Measurements from ENCODE around the gene GALNT18. TPM values are rescaled to one million over a fixed set of nuclear protein-coding genes. Genes with fewer than 3 reads are reported as not detected.

Gene GALNT18
- total RNA-seq, 1 experiment from 2014 or later = 1.7 TPM

DNA sequence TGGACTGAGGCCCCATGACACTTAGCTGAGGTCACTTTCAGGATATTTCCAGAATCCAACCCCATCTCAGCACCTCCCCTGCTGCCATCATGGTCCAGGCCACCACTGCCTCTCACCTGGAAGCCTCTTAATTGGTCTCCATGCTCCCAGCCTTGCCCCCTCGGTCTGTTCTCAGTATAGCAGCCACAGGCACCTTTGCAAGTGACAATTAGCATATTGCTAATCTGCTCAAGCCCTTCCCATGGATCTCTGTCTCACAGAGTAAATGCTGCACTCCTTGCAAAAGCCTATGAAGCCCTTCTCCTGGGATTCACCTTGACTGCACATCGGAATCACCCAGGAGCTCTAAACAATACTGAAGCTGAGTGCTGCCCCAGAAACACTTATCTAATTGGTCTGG, 175.2 kb downstream of the GALNT18 start:
- Mint-ChIP-seq H3K27me3 (ENCODE audit: low read depth) (no peaks in the 10 kb centered on the region; the same call in 1 of the 2 replicates), H3K27ac (no peak overlapping the region; a peak in 1 of 7 replicates), H3K36me3 (ENCODE audit: insufficient read depth in 1 of 3, low read depth in 3 of 3) (no peaks in the 10 kb centered on the region; a peak in 1 of 7 replicates), H3K4me3 (no peak overlapping the region), H3K9me3 (no peaks in the 10 kb centered on the region; a peak in 1 of 5 replicates), H3K4me1 (peaks cover 12 to 13% of the 10 kb centered on the region in 2 experiments)
- no peak overlapping the region for H2AFZ ChIP-seq (ENCODE audit: low read length)
- H3K4me1 ChIP-seq (ENCODE audit: insufficient read depth, low read length) = no peaks in the 10 kb centered on the region
- no peak for DNase-seq
- H2BK12ac ChIP-seq (ENCODE audit: insufficient read length, low read depth, low read length) = no peak overlapping the region
- no peak overlapping the region for H3K4ac ChIP-seq (ENCODE audit: low read depth, low read length)
- no peak overlapping the region for H4K5ac ChIP-seq (ENCODE audit: insufficient read length, low read depth, low read length)
- H2BK20ac ChIP-seq (ENCODE audit: low read depth, low read length, poor library complexity, severe bottlenecking) = no peak overlapping the region
- H3K9ac ChIP-seq (ENCODE audit: extremely low read depth, insufficient read length, low read length) = no peak overlapping the region
- no peak overlapping the region for H2BK120ac ChIP-seq (ENCODE audit: low read depth, low read length, poor library complexity, severe bottlenecking)
- no peak overlapping the region for H2AK5ac ChIP-seq (ENCODE audit: insufficient read length, low read length)
- no peaks in the 10 kb centered on the region for H3K79me2 ChIP-seq (ENCODE audit: insufficient read depth, low read length)
- H3K14ac ChIP-seq (ENCODE audit: insufficient read depth, low read length) = no peak overlapping the region
- peaks cover 2% of the 10 kb centered on the region for H4K20me1 ChIP-seq (ENCODE audit: control insufficient read depth, insufficient read depth, insufficient read length)
- H3K56ac ChIP-seq (ENCODE audit: insufficient read length, low read depth, low read length) = no peak overlapping the region
- H3K27me3 ChIP-seq (ENCODE audit: insufficient read depth, low read length) = no peaks in the 10 kb centered on the region
- no peak overlapping the region for H2BK15ac ChIP-seq (ENCODE audit: low read depth, low read length)
- no peak overlapping the region for H4K8ac ChIP-seq (replicated peaks; ENCODE audit: insufficient read length, low read depth, low read length)
- H3K4me2 ChIP-seq (ENCODE audit: insufficient read depth, insufficient read length, low read length) = no peak overlapping the region
- H3K27ac ChIP-seq (ENCODE audit: insufficient read length, low read depth, low read length) = no peak overlapping the region
- TF ChIP-seq, protein P1, sequence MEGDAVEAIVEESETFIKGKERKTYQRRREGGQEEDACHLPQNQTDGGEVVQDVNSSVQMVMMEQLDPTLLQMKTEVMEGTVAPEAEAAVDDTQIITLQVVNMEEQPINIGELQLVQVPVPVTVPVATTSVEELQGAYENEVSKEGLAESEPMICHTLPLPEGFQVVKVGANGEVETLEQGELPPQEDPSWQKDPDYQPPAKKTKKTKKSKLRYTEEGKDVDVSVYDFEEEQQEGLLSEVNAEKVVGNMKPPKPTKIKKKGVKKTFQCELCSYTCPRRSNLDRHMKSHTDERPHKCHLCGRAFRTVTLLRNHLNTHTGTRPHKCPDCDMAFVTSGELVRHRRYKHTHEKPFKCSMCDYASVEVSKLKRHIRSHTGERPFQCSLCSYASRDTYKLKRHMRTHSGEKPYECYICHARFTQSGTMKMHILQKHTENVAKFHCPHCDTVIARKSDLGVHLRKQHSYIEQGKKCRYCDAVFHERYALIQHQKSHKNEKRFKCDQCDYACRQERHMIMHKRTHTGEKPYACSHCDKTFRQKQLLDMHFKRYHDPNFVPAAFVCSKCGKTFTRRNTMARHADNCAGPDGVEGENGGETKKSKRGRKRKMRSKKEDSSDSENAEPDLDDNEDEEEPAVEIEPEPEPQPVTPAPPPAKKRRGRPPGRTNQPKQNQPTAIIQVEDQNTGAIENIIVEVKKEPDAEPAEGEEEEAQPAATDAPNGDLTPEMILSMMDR (conservative IDR thresholded peaks at IDR 0.05) = no peak
- H3K18ac ChIP-seq (ENCODE audit: insufficient read length, low read depth, low read length) = no peak overlapping the region
- no peaks in the 10 kb centered on the region for H3K9me3 ChIP-seq (ENCODE audit: control insufficient read depth, low read depth, low read length)
- no peak overlapping the region for H4K91ac ChIP-seq (ENCODE audit: insufficient read length, low read depth, low read length)
- H3K23me2 ChIP-seq (ENCODE audit: insufficient read length, low read depth, low read length, poor library complexity, severe bottlenecking) = no peaks in the 10 kb centered on the region
- no peak overlapping the region for H2BK5ac ChIP-seq (ENCODE audit: insufficient read length, low read length)
- H3T11ph ChIP-seq (ENCODE audit: low read length) = no peak overlapping the region
- H3K79me1 ChIP-seq (ENCODE audit: insufficient read depth, low read depth, low read length, poor library complexity, severe bottlenecking) = no peaks in the 10 kb centered on the region
- H3K23ac ChIP-seq (ENCODE audit: insufficient read length, low read depth, low read length) = no peak overlapping the region
- WGBS (ENCODE audit: extremely low coverage, insufficient read length, low lambda C conversion rate) = no CpG with 5 or more reads among the region's 2 CpGs
